Stimulated activated CD8-positive, alpha-beta memory T cell treated with anti-CD3 and anti-CD28 coated beads, Interleukin-2, amount 100 ng/mL, for 48 hours (primary cell): Measurements from ENCODE around the gene C1orf116.

ENCODE experiments used
- DNase-seq, 2 donors: peaks; one replicate each; pipeline ENCODE4 v3.0.0-alpha.2; 2020; ENCODE audit warnings: low read depth in 2 of 2

C1orf116 gene

GRCh38 chr1:206987873-206988272 is 44.7 kb downstream of the C1orf116 start:
- no peak for DNase-seq

DNA sequence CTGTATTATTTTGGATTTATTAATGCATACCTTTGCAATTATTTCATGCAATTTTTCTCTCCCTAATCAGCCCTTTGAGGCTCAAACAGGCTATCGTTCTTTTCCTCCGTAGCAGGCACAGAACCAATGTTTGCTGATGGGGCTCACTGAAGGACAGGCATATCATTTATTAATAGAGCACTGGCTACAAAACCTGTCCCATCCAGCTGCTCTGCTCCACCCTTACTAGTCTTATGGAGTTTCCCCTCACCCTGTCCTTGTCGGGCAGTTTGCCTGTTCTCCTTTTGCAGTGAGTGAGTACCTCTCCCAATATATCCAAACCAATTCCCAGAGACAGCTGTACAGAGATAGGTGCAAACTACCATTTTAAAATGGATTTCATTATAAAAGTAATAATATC is 45.7 kb downstream of the C1orf116 start:
- DNase-seq: no peak

DNA sequence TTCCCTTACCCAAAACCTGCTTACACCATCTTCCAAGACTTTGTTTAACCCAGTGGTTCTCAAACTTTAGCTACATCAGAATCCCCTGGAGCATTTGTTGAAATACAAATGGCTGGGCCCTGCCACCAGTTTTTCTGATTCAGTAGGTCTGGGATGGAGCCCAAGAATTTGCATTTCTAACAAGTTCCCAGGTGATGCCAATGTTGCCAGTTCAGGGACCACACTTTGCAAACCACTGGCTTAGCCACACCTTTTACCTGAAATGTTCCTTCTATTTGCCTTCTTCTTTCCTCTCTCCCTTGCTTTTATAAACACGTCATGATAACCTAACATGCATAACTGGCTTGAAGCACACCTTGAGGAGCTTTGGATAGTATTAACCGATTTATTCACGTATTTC is 46.2 kb downstream of the C1orf116 start:
- no peak for DNase-seq

DNA sequence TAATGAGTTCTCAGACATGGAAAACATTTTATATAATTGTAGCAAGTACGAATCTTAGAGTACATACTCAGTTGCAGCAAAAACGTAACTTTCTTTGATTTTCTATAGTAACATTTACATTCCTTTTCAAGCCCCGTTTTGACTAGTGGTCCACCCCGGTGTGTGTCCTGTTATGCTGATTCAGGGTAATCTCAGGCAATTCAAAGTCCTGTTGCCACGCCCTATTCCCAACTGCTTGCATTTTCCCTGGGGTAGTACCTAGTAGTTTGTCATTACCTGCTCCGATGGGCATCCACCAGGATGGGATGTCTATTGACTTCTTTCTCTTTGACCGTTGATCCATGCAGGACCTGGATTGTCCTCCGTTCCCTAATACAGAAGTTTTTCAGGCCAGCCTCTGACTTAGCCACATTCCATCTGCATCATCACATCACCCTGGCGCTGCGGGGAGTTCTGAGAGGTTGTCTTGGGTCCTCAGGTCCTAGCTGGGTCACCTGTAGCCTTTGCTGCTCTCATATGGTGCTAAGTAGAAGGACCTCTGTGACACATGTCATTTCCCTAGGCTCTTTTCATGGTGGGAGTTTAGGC is 47.3 kb downstream of the C1orf116 start:
- no peak for DNase-seq

DNA sequence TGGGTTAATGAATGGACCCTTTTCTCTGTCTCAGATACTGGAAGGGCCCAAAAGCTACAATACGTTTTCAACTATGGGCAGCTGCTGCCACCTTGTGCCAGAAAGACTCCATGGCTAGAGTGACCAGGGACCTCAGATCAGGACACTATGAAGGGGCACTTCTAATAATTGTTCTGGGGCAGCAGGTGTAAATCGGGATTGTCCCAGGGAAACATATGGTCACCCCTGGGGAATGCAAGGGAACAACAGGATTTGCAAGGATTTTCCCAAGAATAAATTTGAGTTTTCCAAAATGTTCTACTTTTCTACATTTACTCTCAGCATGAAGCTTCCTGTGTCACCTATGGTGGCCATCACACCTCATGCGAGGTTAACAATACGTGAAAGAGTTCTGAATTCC is 50.3 kb downstream of the C1orf116 start:
- DNase-seq: peak; percentile 10 to 46

DNA sequence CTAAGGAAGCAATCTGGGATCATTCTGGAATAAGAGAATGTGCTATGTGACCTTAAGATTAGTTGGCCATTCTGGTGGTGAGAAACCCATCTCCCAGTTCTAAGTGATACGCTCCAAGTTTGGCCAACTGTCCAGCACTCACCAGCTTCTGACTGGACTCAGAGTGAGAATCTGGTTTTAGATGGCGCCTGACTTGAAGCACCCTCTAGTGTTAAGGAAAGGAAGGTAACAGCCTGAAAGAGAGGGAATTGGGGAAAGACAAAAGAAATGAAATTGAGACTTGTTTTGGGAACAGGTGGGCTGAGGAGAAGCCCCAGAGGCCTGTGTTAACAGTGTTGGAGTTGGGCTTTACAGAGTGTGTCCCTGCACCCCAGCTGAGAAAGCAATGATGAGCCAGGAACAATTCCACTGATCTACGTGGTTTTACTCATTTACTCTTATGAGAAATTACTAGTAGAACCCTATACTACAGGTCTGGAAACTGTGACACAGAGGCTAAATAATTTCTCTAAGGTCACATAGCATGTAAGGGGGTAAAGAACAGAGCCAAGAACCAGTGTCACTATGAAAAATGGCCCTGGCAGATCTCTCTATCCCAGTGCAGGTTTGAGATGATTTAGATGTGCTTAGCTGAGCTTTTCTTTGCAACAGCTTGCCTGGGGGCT is 53.0 kb downstream of the C1orf116 start:
- DNase-seq: no peak

DNA sequence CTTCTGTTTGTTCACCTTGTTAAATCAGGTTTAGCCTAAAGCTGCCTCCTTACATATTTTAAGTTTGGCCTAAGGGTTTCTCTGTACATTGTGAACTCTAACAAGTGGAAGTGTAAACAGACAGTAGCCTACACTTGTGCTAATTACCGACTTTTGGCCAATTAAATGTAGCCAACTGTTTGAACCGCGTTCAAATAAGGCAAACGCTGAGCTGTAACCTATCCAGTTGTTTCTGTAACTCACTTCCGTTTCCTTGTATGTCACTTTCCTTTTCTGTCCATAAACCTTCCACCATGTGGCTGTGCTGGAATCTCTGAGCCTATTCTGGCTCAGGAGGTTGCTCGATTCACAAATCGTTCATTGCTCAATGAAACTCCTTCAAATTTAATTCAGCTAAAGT is 54.3 kb downstream of the C1orf116 start:
- DNase-seq: no peak

GRCh38 chr1:206975306-206975705 is 57.2 kb downstream of the C1orf116 start:
- DNase-seq: no peak

GRCh38 chr1:206974140-206974539 is 58.4 kb downstream of the C1orf116 start:
- DNase-seq: no peak

GRCh38 chr1:206972728-206973127 is 59.8 kb downstream of the C1orf116 start:
- DNase-seq: no peak

GRCh38 chr1:206971029-206971655 is 61.4 kb downstream of the C1orf116 start:
- no peak for DNase-seq

DNA sequence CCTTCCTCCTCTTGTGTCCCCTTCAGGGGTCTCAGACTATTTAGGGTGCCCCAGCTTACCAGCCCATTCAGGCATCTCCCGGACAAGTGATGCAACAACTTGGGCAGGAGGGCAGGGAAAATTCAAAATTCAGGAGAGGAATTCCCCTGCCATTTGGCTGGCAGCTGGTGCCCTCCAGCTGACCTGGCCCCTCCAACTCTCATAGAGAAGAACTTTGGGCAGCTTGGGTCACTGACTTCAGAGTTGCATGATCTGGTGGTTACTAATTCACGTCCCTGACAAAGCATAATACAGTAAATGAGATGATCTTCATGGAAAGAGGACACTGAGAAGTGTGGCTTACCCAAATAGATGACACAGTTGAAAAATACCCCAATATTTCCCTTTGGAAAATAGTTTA is 62.1 kb downstream of the C1orf116 start, which contains the start of gene FCAMR:
Gene FCAMR (minus strand): TSS at position 15 of the 400 bp plus-strand sequence. CDS start 335 bp downstream, outside the sequence.
- DNase-seq: no peak

GRCh38 chr1:206969090-206969489 is 63.5 kb downstream of the C1orf116 start:
- DNase-seq: no peak
